Embryonic facial prominence (tissue), 1 donor: ENCODE data around the gene EIF3D.

Source experiments
- DNase-seq: peaks from one replicate; pipeline ENCODE4 v3.0.0-alpha.2; 2016; ENCODE audit errors: extremely low spot score

Gene EIF3D

DNA sequence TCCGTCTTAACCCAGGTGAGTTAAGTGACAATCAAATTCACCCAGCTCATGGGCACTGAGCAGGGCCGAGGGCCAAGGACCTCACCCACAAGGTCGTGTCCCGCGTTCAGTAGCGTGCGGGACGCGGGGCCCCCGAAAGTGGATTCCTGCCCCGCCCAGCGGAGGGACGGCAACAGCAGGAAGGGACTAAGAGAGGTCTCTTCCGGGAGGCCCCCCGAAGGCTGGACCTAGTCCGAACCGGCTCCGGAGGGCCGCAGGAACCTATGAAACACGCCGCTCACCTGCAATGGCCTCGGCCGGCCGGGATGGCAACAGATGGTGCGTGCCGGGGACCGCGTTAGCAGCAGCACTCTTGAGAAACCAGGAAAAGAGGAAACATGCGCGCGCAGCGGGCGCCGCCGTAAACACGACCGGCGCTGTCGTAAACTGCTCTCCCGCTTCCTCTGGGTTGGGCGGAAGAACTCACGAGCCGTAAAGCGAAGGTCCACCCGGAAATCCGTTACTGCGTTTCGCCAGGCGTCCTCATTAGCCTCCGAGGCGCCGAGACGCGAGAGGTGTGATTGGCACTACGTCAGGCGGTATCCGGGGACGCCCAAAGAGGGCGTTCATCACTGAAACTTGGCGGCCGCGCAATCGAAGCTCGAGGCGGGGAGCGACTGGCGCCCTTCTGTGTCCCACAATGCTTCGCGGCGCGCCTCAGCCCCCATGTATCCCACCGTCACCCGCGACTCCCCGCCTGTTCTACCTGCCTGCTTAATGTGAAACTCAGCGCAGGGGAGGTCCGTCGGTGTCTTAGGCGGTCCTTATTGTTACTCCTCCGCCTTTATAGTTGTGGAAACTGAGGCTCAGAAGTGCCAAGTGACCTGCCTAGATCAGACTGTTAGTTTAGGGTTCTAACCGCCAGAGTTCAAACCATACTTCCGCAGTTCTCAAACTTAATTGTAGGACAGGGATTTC lies at the start of gene EIF3D:
Gene EIF3D, minus strand, starts transcription at position 372 of the 957 bp plus-strand sequence. CDS start 3,045 bp downstream, outside the sequence.
- peak; percentile 99 for DNase-seq

GRCh38 chr22:36578619-36579018 lies 49.7 kb upstream of the EIF3D start:
- no peak for DNase-seq

DNA sequence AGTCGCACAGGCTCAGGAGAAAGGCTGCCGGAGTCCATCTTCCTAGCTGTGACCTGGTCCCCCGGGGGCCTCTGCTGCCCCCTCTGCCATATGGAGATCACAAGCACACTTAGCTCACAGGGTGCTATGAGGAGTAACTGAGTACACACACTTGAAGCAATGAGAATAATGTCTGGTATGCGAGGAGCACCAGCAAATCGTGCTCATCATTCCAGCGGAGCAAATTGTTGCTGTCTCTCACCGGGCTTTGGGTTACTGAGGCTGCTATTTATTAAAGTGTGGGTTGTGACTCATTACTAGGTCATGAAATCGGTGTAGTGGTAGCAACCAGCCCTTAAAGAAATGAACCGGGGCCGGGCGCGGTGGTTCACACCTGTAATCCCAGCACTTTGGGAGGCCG lies 48.1 kb upstream of the EIF3D start:
- no peak for DNase-seq

DNA sequence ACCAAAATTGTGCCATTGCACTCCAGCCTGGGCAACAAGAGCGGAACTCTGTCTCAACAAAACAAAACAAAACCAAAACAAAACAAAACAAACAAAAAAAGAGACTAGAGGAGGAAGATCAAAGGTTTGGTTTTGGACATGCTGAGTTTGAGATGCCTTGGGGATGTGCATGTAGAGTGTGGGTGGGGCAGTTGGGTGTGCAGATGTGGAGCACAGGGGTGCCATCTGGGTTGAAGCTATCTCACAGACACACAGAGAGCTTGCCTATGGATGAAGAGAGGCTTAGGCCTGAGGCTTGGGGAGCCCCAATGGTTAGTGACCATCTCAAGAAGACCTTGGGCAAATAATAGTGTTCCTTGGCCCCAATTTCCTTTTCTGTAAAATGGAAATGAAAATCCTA lies 45.8 kb upstream of the EIF3D start:
- no peak for DNase-seq

- no peak for DNase-seq
These were observed 44.9 kb upstream of the EIF3D start for GRCh38 chr22:36573815-36574363.

- no peak for DNase-seq
These were observed 43.0 kb upstream of the EIF3D start for GRCh38 chr22:36571991-36572390.

GRCh38 chr22:36569999-36570398 lies 41.0 kb upstream of the EIF3D start:
- DNase-seq = no peak

DNA sequence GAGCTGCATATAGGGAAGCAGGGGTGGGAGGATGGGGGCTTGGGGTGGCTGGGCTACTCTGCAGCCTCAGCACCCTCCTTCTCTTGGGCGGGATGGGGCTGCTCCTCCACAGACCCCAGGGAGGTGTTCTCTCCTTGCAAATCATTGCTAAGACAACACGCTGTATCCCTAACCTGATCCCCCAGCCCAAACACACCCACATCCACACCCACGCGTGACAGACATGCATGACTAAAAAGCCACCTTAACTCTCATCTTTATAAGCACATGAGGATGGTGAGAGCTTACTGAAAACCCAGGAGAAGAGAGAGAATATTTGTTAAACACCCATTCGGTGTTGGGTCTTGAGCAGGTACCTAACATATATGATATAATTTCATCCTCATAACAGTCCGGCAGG lies 39.9 kb upstream of the EIF3D start:
- no peak for DNase-seq

GRCh38 chr22:36566720-36567119 lies 37.8 kb upstream of the EIF3D start:
- DNase-seq = no peak

DNA sequence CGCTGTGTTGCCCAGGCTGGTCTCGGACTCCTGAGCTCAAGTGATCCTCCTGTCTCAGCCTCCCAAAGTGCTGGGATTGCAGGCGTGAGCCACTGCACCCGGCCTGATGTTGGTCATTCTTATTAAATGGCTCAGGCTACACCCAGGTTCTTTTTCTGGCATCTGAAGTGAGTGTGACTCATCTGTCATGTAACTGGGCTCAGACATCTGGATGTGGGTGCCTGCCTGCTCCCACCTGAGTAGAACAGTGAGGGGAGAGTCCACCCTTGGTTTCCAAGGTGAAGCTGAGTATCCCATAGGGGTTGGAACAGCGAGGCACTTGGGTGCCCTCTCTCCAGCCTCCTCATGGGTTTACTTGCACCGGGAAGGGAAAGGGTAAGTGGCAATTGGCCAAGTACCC lies 36.7 kb upstream of the EIF3D start:
- no peak for DNase-seq

- no peak for DNase-seq
These were observed 36.2 kb upstream of the EIF3D start for GRCh38 chr22:36565159-36565507.

- DNase-seq = no peak
These were observed 35.6 kb upstream of the EIF3D start for GRCh38 chr22:36564422-36565158.

GRCh38 chr22:36563898-36564297 lies 34.9 kb upstream of the EIF3D start:
- DNase-seq = no peak

GRCh38 chr22:36563444-36563843 lies 34.5 kb upstream of the EIF3D start:
- no peak for DNase-seq

GRCh38 chr22:36563001-36563400 lies 34.0 kb upstream of the EIF3D start:
- no peak for DNase-seq

GRCh38 chr22:36562261-36562835 lies 33.4 kb upstream of the EIF3D start:
- no peak for DNase-seq

- no peak for DNase-seq
These were observed 32.4 kb upstream of the EIF3D start for GRCh38 chr22:36561291-36561811.

DNA sequence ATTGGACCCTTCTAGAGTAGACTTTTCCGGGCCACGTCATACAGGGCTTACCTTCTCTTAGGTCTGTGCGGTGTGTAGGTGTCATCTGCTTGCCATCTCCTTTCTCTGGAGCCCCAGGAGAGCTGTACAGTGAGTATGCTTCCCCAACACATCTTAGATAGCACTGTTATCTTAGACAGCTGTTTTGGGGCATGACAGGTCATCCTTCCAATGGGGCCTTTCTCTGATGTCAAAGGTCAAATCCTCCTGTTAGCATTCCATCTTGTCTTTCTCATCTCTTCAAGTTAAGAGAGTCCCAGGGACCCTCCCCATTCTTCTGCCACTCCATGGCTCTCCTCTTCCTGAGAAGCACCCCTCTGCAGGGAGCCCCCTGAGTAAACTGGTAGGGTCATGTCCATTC lies 31.0 kb upstream of the EIF3D start:
- no peak for DNase-seq

DNA sequence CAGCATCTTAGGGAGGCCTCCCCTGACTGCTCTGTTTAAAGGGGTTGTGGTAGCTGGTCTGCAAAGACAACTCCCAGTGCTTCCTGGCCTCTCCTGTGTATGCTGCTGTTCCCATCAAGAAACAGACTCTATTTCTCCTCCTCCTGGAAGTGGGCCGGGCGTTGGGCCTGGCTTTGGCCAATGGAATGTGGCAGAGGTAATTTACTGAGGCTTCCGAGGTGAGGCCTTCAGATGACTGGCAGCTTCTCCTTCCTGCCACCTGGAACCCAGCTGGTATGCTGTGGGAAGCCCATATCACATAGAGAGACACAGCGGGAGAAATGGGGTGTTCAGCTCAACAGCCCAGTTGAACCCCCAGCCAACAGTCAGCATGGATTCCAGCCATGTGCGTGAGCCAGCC lies 25.1 kb upstream of the EIF3D start:
- no peak for DNase-seq

GRCh38 chr22:36552289-36552688 lies 23.3 kb upstream of the EIF3D start:
- no peak for DNase-seq

GRCh38 chr22:36550701-36551495 lies 21.9 kb upstream of the EIF3D start:
- DNase-seq = no peak
